Pancreas (tissue), 10 donors: Measurements from ENCODE around the gene IGLON5. TPM values are rescaled to one million over a fixed set of nuclear protein-coding genes. Genes with fewer than 3 reads are reported as not detected.

ENCODE experiments used
- ATAC-seq, 4 donors: fragments of 200-7000 bp; cut with Tn5 transposase; one replicate each; pipeline versions ENCODE4 v1.8.0 to v1.9.1; 2020; ENCODE audit warnings: mild to moderate bottlenecking in 4 of 4, moderate library complexity in 4 of 4
- DNase-seq, 6 donors: peaks; one replicate each; pipeline ENCODE4 v3.0.0-alpha.2; 2020
- FAIRE-seq: peaks from 2 replicates; lab custom pipeline; 2012; peaks lifted over from hg19 to GRCh38; lab: Jason Lieb, UNC
- H3K27ac ChIP-seq, 4 donors: fragments of 200-600 bp; sonication (generic); 1 replicate in 3 of 4; 2 replicates in 1 of 4; pipeline versions ENCODE4 v1.5.0 to v1.8.0; 2020
- H3K27me3 ChIP-seq, 4 donors: fragments of 200-600 bp; one replicate each; pipeline ENCODE4 v1.8.0; 2021
- H3K36me3 ChIP-seq, 3 donors: fragments of 200-600 bp; sonication (generic) in 1 of 3; one replicate each; pipeline versions ENCODE4 v1.5.0 to v1.8.0; 2020 to 2021
- H3K4me1 ChIP-seq, 3 donors: fragments of 200-600 bp; one replicate each; pipeline ENCODE4 v1.8.0; 2021
- H3K4me3 ChIP-seq, 4 donors: fragments of 200-600 bp; sonication (generic) in 2 of 4; one replicate each; pipeline versions ENCODE4 v1.5.0 to v1.8.0; 2020 to 2021
- H3K9me3 ChIP-seq, 4 donors: fragments of 200-600 bp; one replicate each; pipeline ENCODE4 v1.8.0; 2021
- CTCF ChIP-seq, 4 donors: fragments of 200-600 bp; sonication (generic) in 3 of 4; IDR thresholded peaks; one replicate each; pipeline versions ENCODE4 v1.5.0 to v1.8.0; 2021; ENCODE audit warnings: antibody characterized with exemption in 4 of 4
- WGBS, 2 donors: extraction: QIAGEN DNeasy Blood & Tissue Kit; methylation state at CpG; one replicate each; pipeline ENCODE4 v1.1.7; 2013; 5-methylcytosine and 5-hydroxymethylcytosine counted together
- intact Hi-C, 3 donors: fragments of 100-400 bp; cut with DNase I; formaldehyde crosslinking; loops; one replicate each; pipeline versions ENCODE4 v1.11.1 to v1.14.2; 2022
- polyA plus RNA-seq, 2 donors: library from polyadenylated mRNA; stranded (reverse); fragments of 200-250 nt; gene quantifications; one replicate each; pipeline ENCODE4 v1.2.3, GENCODE V29; 2013
- total RNA-seq, 6 donors: library from RNA; stranded (reverse); fragmentation: NEBNext Ultra II Directional in 4 of 6; extraction: Animal tissue kit (Norgen Biotek cat#: 25700) in 4 of 6; gene quantifications; one replicate each; pipeline versions ENCODE4 v1.2.1 to v1.2.4, GENCODE V29; 2021 to 2023
- donor health status: healthy with polysubstance abuse.
- donor health status: DM: no; HTN: no; CAD: no; lungs with moderate emphysema.
- donor health status: DM: no; HTN: no; CAD: no.
- donor health status: control.
- donor health status: control.
- donor health status: Bipolar disorder and iron deficiency.
- donor health status: DM: yes; HTN: yes; CAD: no.
- donor health status: DM: no; HTN: no; CAD: no.
- donor health status: DM: no; HTN: no; CAD: no.
- donor health status: DM: yes; HTN: yes; CAD: no.

Gene IGLON5
- total and polyA plus RNA-seq, 8 donors: 0.06 to 0.09 (median 0.07) TPM; not detected in 4

GRCh38 chr19:51337141-51337860, 25.9 kb downstream of the IGLON5 start:
- no peak for FAIRE-seq
- TF ChIP-seq CTCF (IDR thresholded peaks at IDR 0.05): no peak
- peak in 1 of 6 donors; percentile 76 for DNase-seq
- Histone ChIP-seq H3K27me3 (no peaks in the 10 kb centered on the region), H3K4me1 (peaks cover 0 to 5% (median 5%) of the 10 kb centered on the region in 3 donors), H3K27ac (no peak overlapping the region), H3K36me3 (no peaks in the 10 kb centered on the region), H3K4me3 (no peak overlapping the region), H3K9me3 (no peaks in the 10 kb centered on the region)
- intact Hi-C loops: loop anchor here in 1 of 3 donors (10.0 kb wide), 1 partner anchor 88 kb away; no protein-coding TSS in a partner anchor
- no peak for ATAC-seq
- 74 to 76% methylated on average over 13 of the region's 13 CpGs for WGBS, 2 donors

- Histone ChIP-seq H3K4me1 (peaks cover 0 to 5% (median 5%) of the 10 kb centered on the region in 3 donors), H3K9me3 (no peaks in the 10 kb centered on the region), H3K27ac (no peak overlapping the region), H3K36me3 (no peaks in the 10 kb centered on the region), H3K27me3 (no peaks in the 10 kb centered on the region), H3K4me3 (no peak overlapping the region)
- no peak for TF ChIP-seq CTCF (IDR thresholded peaks at IDR 0.05)
- no peak for DNase-seq
- WGBS, 2 donors: 68 to 77% methylated on average over 19 of the region's 19 CpGs
- intact Hi-C loops: loop anchor here in 1 of 3 donors (10.0 kb wide), 1 partner anchor 87 kb away; no protein-coding TSS in a partner anchor
- no peak for FAIRE-seq
- no peak for ATAC-seq
These were observed 26.6 kb downstream of the IGLON5 start for GRCh38 chr19:51337861-51338562.

- Histone ChIP-seq H3K36me3 (no peaks in the 10 kb centered on the region), H3K27ac (peak overlapping the region in 1 of 4 donors; percentile 15), H3K4me3 (peak overlapping the region; percentile 26 to 79 (median 52)), H3K4me1 (peaks cover 0 to 5% (median 5%) of the 10 kb centered on the region in 3 donors), H3K9me3 (no peaks in the 10 kb centered on the region), H3K27me3 (no peaks in the 10 kb centered on the region)
- FAIRE-seq: no peak
- intact Hi-C loops: loop anchor here in 1 of 3 donors (10.0 kb wide), 1 partner anchor 86 kb away; no protein-coding TSS in a partner anchor
- WGBS, 2 donors: 2% methylated on average over 43 of the region's 43 CpGs
- peak; percentile 80 to 91 (median 84) for ATAC-seq
- peak; percentile 67 to 92 (median 82) for DNase-seq
- TF ChIP-seq CTCF (IDR thresholded peaks at IDR 0.05): peak; percentile 66 to 87 (median 78)
These were observed 27.3 kb downstream of the IGLON5 start for GRCh38 chr19:51338563-51339312.

- no peak for FAIRE-seq
- no peak for DNase-seq
- Histone ChIP-seq H3K9me3 (no peaks in the 10 kb centered on the region), H3K27ac (peak overlapping the region in 1 of 4 donors; percentile 15), H3K36me3 (no peaks in the 10 kb centered on the region), H3K4me1 (peaks cover 0 to 5% (median 5%) of the 10 kb centered on the region in 3 donors), H3K27me3 (no peaks in the 10 kb centered on the region), H3K4me3 (peak overlapping the region; percentile 26 to 79 (median 52))
- intact Hi-C loops: loop anchor here in 1 of 3 donors (10.0 kb wide), 1 partner anchor 86 kb away; no protein-coding TSS in a partner anchor
- ATAC-seq: peak in 1 of 4 donors; percentile 1
- TF ChIP-seq CTCF (IDR thresholded peaks at IDR 0.05): no peak
- 1 to 2% methylated on average over 10 of the region's 10 CpGs for WGBS, 2 donors
These were observed 27.9 kb downstream of the IGLON5 start for GRCh38 chr19:51339313-51339686.
